Measurements from ENCODE around the gene KRT14.
"Not testable (repeated sequence)": the region's sequence is repeated elsewhere in the genome, so short reads cannot be mapped to it uniquely, and the experiment has no call there.

DNA sequence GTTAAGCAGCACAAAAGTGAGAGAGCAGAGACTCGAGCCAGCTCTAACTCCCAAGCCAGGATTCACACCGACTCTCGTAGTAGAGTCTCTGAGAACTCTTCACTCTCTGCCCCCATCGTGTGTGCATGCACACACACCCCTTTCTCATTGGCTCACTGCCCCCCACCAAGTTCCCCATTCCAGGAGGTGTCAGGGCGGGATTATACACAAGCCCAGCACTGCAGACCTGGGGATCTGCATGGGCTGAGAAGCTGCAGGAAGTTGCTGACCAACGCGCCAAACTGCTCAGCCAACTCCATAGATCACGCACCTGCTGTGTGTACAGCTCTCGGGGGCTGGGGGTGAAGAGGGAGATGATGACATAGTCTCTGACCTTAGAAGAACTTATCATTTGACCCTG lies 28.1 kb upstream of the KRT14 start:
- not testable (repeated sequence) for TF ChIP-seq EZH2 (IDR thresholded peaks at IDR 0.05; ENCODE audit: low read length, missing control alignments)
- TF ChIP-seq, protein P1, sequence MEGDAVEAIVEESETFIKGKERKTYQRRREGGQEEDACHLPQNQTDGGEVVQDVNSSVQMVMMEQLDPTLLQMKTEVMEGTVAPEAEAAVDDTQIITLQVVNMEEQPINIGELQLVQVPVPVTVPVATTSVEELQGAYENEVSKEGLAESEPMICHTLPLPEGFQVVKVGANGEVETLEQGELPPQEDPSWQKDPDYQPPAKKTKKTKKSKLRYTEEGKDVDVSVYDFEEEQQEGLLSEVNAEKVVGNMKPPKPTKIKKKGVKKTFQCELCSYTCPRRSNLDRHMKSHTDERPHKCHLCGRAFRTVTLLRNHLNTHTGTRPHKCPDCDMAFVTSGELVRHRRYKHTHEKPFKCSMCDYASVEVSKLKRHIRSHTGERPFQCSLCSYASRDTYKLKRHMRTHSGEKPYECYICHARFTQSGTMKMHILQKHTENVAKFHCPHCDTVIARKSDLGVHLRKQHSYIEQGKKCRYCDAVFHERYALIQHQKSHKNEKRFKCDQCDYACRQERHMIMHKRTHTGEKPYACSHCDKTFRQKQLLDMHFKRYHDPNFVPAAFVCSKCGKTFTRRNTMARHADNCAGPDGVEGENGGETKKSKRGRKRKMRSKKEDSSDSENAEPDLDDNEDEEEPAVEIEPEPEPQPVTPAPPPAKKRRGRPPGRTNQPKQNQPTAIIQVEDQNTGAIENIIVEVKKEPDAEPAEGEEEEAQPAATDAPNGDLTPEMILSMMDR (conservative IDR thresholded peaks at IDR 0.05 in 1 of 2, IDR thresholded peaks at IDR 0.05 in 1 of 2; ENCODE audit: low read depth in 1 of 2, low read length in 2 of 2): not testable (repeated sequence)

Data from fibroblast of lung (primary cell).